Trophoblast cell (in vitro differentiated cells and primary cell): ENCODE measurements around the gene RELB.
A peak's percentile ranks its signal among the peaks of the same experiment; 100 is the strongest.

ENCODE experiments used
- DNase-seq, 2 donors: peaks; one replicate each; pipeline ENCODE4 v3.0.0-alpha.2; 2016
- H2AFZ ChIP-seq: 2 replicates; pipeline ENCODE4 v1.6.1; 2013; ENCODE audit warnings: low read length, moderate library complexity, mild to moderate bottlenecking; ENCODE audit not compliant: insufficient read depth, poor library complexity
- H2AK5ac ChIP-seq: 2 replicates; pipeline ENCODE4 v1.6.1; 2013; ENCODE audit warnings: mild to moderate bottlenecking, low read length
- H2BK120ac ChIP-seq: 2 replicates; pipeline ENCODE4 v1.6.1; 2013; ENCODE audit warnings: low read length, mild to moderate bottlenecking, moderate library complexity; ENCODE audit not compliant: insufficient read depth, poor library complexity
- H2BK12ac ChIP-seq: 2 replicates; pipeline ENCODE4 v1.6.1; 2013; ENCODE audit warnings: mild to moderate bottlenecking, low read length, moderate library complexity
- H2BK5ac ChIP-seq: 2 replicates; pipeline ENCODE4 v1.6.1; 2013; ENCODE audit warnings: low read length, low read depth, moderate library complexity, mild to moderate bottlenecking; ENCODE audit not compliant: poor library complexity
- H3K14ac ChIP-seq: 2 replicates; pipeline ENCODE4 v1.6.1; 2013; ENCODE audit warnings: mild to moderate bottlenecking, low read length
- H3K18ac ChIP-seq: 2 replicates; pipeline ENCODE4 v1.6.1; 2013; ENCODE audit warnings: mild to moderate bottlenecking, low read length
- H3K23ac ChIP-seq: 2 replicates; pipeline ENCODE4 v1.6.1; 2013; ENCODE audit warnings: low read length
- H3K27ac ChIP-seq: 2 replicates; pipeline ENCODE4 v1.5.1; 2013; ENCODE audit warnings: low read depth, mild to moderate bottlenecking, inconsistent platforms, low read length, moderate library complexity
- H3K27me3 ChIP-seq: 2 replicates; pipeline ENCODE4 v1.6.1; 2013; ENCODE audit warnings: inconsistent platforms, mild to moderate bottlenecking, low read length, moderate library complexity; ENCODE audit not compliant: insufficient read depth
- H3K36me3 ChIP-seq, 2 experiments: 1 replicate in 1 of 2; 2 replicates in 1 of 2; pipeline ENCODE4 v1.6.1; 2013; ENCODE audit warnings: low read length in 2 of 2, mild to moderate bottlenecking in 2 of 2, moderate library complexity in 1 of 2; ENCODE audit not compliant: insufficient read depth in 2 of 2, control insufficient read depth in 1 of 2
- H3K4ac ChIP-seq: 2 replicates; pipeline ENCODE4 v1.6.1; 2013; ENCODE audit warnings: low read depth, mild to moderate bottlenecking, low read length, moderate library complexity
- H3K4me1 ChIP-seq, 2 experiments: 1 replicate in 1 of 2; 2 replicates in 1 of 2; pipeline ENCODE4 v1.6.1; 2013; ENCODE audit warnings: low read length in 2 of 2, mild to moderate bottlenecking in 2 of 2, moderate library complexity in 1 of 2; ENCODE audit not compliant: insufficient read depth in 2 of 2, control insufficient read depth in 1 of 2
- H3K4me2 ChIP-seq: 2 replicates; pipeline ENCODE4 v1.6.1; 2013; ENCODE audit warnings: inconsistent platforms, mild to moderate bottlenecking, low read length, moderate library complexity
- H3K4me3 ChIP-seq: 2 replicates; pipeline ENCODE4 v1.5.1; 2013; ENCODE audit warnings: mild to moderate bottlenecking, low read depth, low read length, inconsistent platforms
- H3K79me1 ChIP-seq: one replicate; pipeline ENCODE4 v1.6.1; 2013; ENCODE audit warnings: low read length
- H3K79me2 ChIP-seq: 2 replicates; pipeline ENCODE4 v1.6.1; 2013; ENCODE audit warnings: low read length, mild to moderate bottlenecking; ENCODE audit not compliant: control insufficient read depth, insufficient read depth, poor library complexity
- H3K9ac ChIP-seq: 2 replicates; pipeline ENCODE4 v1.6.1; 2013; ENCODE audit warnings: mild to moderate bottlenecking, low read length
- H3K9me3 ChIP-seq: 2 replicates; pipeline ENCODE4 v1.6.1; 2013; ENCODE audit warnings: low read depth, mild to moderate bottlenecking, control low read depth, inconsistent platforms, low read length; ENCODE audit not compliant: insufficient read depth
- H4K12ac ChIP-seq: 2 replicates; pipeline ENCODE4 v1.6.1; 2013; ENCODE audit warnings: low read depth, mild to moderate bottlenecking, low read length, moderate library complexity
- H4K8ac ChIP-seq: 2 replicates; pipeline ENCODE4 v1.6.1; 2013; ENCODE audit warnings: low read depth, mild to moderate bottlenecking, low read length, moderate library complexity
- H4K91ac ChIP-seq: one replicate; pipeline ENCODE4 v1.6.1; 2013; ENCODE audit warnings: low read depth, mild to moderate bottlenecking, low read length, moderate library complexity
- WGBS: extraction: QIAGEN DNeasy Blood & Tissue Kit; methylation state at CpG from one replicate; pipeline ENCODE4 v1.1.7; 2013; ENCODE audit warnings: missing lambda C conversion rate; ENCODE audit not compliant: insufficient read length, insufficient coverage; ENCODE audit errors: extremely low coverage; 5-methylcytosine and 5-hydroxymethylcytosine counted together

Gene RELB

DNA sequence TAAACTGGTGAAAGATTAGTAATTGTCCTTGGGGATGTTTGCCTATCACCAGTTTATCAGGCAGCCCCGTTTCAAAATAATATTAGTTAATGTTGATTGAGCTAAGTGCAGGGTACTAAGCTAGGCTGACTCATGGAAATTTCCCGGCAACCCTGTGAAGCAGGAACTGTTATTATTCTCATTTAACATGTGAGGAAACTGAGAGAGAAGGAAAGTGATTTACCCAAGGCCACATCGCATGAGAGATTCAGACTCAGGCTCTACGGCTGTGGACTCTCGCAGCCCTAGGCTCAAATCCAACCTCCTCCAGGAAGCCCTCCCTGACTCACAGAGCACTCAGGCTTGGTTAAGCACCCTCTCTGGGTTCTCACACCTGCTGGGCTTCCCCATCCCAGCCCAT is 26.4 kb upstream of the RELB start:
- Histone ChIP-seq H3K36me3 (peaks cover 61 to 64% of the 10 kb centered on the region in 2 experiments), H3K14ac (no peak overlapping the region), H2AK5ac (no peak overlapping the region), H3K27ac (no peak overlapping the region), H3K23ac (no peak overlapping the region), H3K18ac (no peak overlapping the region), H4K12ac (no peak overlapping the region), H3K79me2 (no peaks in the 10 kb centered on the region), H3K9ac (no peak overlapping the region), H4K91ac (no peak overlapping the region), H3K79me1 (no peaks in the 10 kb centered on the region), H3K4me2 (no peak overlapping the region), H2BK120ac (no peak overlapping the region), H4K8ac (no peak overlapping the region), H2BK5ac (no peak overlapping the region), H3K9me3 (peaks cover 4% of the 10 kb centered on the region), H2BK12ac (no peak overlapping the region), H3K4ac (no peak overlapping the region), H3K4me1 (peaks cover 0 to 3% of the 10 kb centered on the region in 2 experiments), H3K4me3 (no peak overlapping the region), H3K27me3 (no peaks in the 10 kb centered on the region), H2AFZ (no peak overlapping the region)
- no peak for DNase-seq
- WGBS: no CpG with 5 or more reads among the region's 5 CpGs

- H3K14ac ChIP-seq: no peak overlapping the region
- peaks cover 4% of the 10 kb centered on the region for H3K9me3 ChIP-seq
- H3K4ac ChIP-seq: no peak overlapping the region
- no peak overlapping the region for H2BK5ac ChIP-seq
- no peak overlapping the region for H2BK12ac ChIP-seq
- no peaks in the 10 kb centered on the region for H3K4me1 ChIP-seq
- H3K79me2 ChIP-seq: no peaks in the 10 kb centered on the region
- no peaks in the 10 kb centered on the region for H3K79me1 ChIP-seq
- WGBS: no CpG with 5 or more reads among the region's 4 CpGs
- no peak overlapping the region for H2AK5ac ChIP-seq
- H4K12ac ChIP-seq: no peak overlapping the region
- no peak overlapping the region for H3K23ac ChIP-seq
- no peak overlapping the region for H3K27ac ChIP-seq
- H3K18ac ChIP-seq: no peak overlapping the region
- H3K4me3 ChIP-seq: no peak overlapping the region
- no peak overlapping the region for H2AFZ ChIP-seq
- no peak overlapping the region for H3K4me2 ChIP-seq
- no peak for DNase-seq
- H4K91ac ChIP-seq: no peak overlapping the region
- no peak overlapping the region for H4K8ac ChIP-seq
- H2BK120ac ChIP-seq: no peak overlapping the region
- no peak overlapping the region for H3K9ac ChIP-seq
- no peaks in the 10 kb centered on the region for H3K27me3 ChIP-seq
- peaks cover 65 to 66% of the 10 kb centered on the region in 2 experiments for H3K36me3 ChIP-seq
These were observed 25.8 kb upstream of the RELB start for GRCh38 chr19:44975444-44975843.

GRCh38 chr19:44984005-44984404 is 17.3 kb upstream of the RELB start:
- peak; percentile 21 to 58 for DNase-seq
- H3K4ac ChIP-seq: no peak overlapping the region
- H2AK5ac ChIP-seq: no peak overlapping the region
- H3K4me1 ChIP-seq: no peaks in the 10 kb centered on the region
- H3K27me3 ChIP-seq: no peaks in the 10 kb centered on the region
- H2BK5ac ChIP-seq: no peak overlapping the region
- no CpG with 5 or more reads among the region's 9 CpGs for WGBS
- no peaks in the 10 kb centered on the region for H3K9me3 ChIP-seq
- H3K4me2 ChIP-seq: no peak overlapping the region
- no peak overlapping the region for H3K23ac ChIP-seq
- no peak overlapping the region for H3K9ac ChIP-seq
- H4K8ac ChIP-seq: no peak overlapping the region
- no peak overlapping the region for H4K12ac ChIP-seq
- no peak overlapping the region for H4K91ac ChIP-seq
- no peak overlapping the region for H3K27ac ChIP-seq
- no peak overlapping the region for H3K4me3 ChIP-seq
- H3K79me1 ChIP-seq: no peaks in the 10 kb centered on the region
- no peak overlapping the region for H2BK120ac ChIP-seq
- H3K36me3 ChIP-seq: peaks cover 66 to 78% of the 10 kb centered on the region in 2 experiments
- no peak overlapping the region for H2AFZ ChIP-seq
- H3K79me2 ChIP-seq: no peaks in the 10 kb centered on the region
- H2BK12ac ChIP-seq: no peak overlapping the region
- no peak overlapping the region for H3K14ac ChIP-seq
- H3K18ac ChIP-seq: no peak overlapping the region

- Histone ChIP-seq H4K12ac (no peak overlapping the region), H3K4ac (no peak overlapping the region), H2BK12ac (no peak overlapping the region), H2BK120ac (no peak overlapping the region), H3K4me3 (no peak overlapping the region), H3K14ac (no peak overlapping the region), H4K8ac (no peak overlapping the region), H2AFZ (no peak overlapping the region), H3K27me3 (no peaks in the 10 kb centered on the region), H3K79me1 (no peaks in the 10 kb centered on the region), H3K23ac (no peak overlapping the region), H3K4me1 (no peaks in the 10 kb centered on the region), H3K36me3 (peaks cover 68 to 83% of the 10 kb centered on the region in 2 experiments), H3K9me3 (no peaks in the 10 kb centered on the region), H3K4me2 (no peak overlapping the region), H2AK5ac (no peak overlapping the region), H3K18ac (no peak overlapping the region), H4K91ac (no peak overlapping the region), H3K79me2 (no peaks in the 10 kb centered on the region), H2BK5ac (no peak overlapping the region), H3K9ac (no peak overlapping the region), H3K27ac (no peak overlapping the region)
- DNase-seq: no peak
- no CpG with 5 or more reads among the region's 4 CpGs for WGBS
These were observed 15.8 kb upstream of the RELB start for GRCh38 chr19:44985445-44985844.
